ENCODE results near the gene SBF2.

DNA sequence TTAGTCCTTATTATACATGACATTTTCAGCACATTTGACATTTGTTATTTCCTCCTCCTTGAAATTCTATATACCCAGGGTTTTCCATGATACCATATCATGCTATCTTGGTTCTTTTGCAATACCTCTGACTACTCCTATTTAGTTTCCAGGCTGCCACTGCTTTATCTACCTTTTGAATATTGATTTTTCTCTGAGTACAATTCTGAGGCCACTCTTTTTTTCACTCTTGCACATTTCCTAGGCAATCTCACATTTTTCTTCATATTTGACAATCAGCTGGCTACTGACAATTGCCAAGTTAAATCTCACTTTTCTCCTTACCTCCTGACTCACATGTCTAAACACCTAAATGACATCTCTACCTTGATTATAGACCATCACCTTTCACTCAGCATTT, 11.9 kb downstream of the SBF2 start:
- TF ChIP-seq POLR2A (IDR thresholded peaks at IDR 0.05), result no peak
- TF ChIP-seq, protein P1, sequence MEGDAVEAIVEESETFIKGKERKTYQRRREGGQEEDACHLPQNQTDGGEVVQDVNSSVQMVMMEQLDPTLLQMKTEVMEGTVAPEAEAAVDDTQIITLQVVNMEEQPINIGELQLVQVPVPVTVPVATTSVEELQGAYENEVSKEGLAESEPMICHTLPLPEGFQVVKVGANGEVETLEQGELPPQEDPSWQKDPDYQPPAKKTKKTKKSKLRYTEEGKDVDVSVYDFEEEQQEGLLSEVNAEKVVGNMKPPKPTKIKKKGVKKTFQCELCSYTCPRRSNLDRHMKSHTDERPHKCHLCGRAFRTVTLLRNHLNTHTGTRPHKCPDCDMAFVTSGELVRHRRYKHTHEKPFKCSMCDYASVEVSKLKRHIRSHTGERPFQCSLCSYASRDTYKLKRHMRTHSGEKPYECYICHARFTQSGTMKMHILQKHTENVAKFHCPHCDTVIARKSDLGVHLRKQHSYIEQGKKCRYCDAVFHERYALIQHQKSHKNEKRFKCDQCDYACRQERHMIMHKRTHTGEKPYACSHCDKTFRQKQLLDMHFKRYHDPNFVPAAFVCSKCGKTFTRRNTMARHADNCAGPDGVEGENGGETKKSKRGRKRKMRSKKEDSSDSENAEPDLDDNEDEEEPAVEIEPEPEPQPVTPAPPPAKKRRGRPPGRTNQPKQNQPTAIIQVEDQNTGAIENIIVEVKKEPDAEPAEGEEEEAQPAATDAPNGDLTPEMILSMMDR (IDR thresholded peaks at IDR 0.05), result no peak

All from esophagus squamous epithelium (tissue), 4 donors.